ENCODE measurements around the gene ANO10. TPM values are rescaled to one million over a fixed set of nuclear protein-coding genes. Genes with fewer than 3 reads are reported as not detected.

ANO10 gene
- polyA plus RNA-seq, 1 donor from 2014 or later = 11.1 TPM

GRCh38 chr3:43587303-43587702 is 34.5 kb downstream of the ANO10 start:
- Histone ChIP-seq H3K4me3 (ENCODE audit: low read length) (no peak overlapping the region), H4K20me1 (ENCODE audit: insufficient read depth) (no peaks in the 10 kb centered on the region), H3K27me3 (ENCODE audit: insufficient read depth, low read depth, low read length) (no peaks in the 10 kb centered on the region), H3K9me2 (ENCODE audit: insufficient read depth, low read length) (no peaks in the 10 kb centered on the region), H3K79me2 (replicated peaks; ENCODE audit: insufficient read depth, low read length) (no peaks in the 10 kb centered on the region), H3K9ac (ENCODE audit: low read length) (no peak overlapping the region), H3F3A (ENCODE audit: insufficient read depth, low read length, poor library complexity, severe bottlenecking) (no peaks in the 10 kb centered on the region), H3K4me2 (ENCODE audit: low read length) (no peak overlapping the region), H3K27ac (ENCODE audit: low read length) (no peak overlapping the region), H2AFZ (ENCODE audit: low read depth, low read length) (no peak overlapping the region), H3K9me3 (ENCODE audit: low read length) (no peaks in the 10 kb centered on the region), H3K36me3 (ENCODE audit: insufficient read depth, low read length) (no peaks in the 10 kb centered on the region)
- no peak for TF ChIP-seq MXI1 (conservative IDR thresholded peaks at IDR 0.05; ENCODE audit: poor library complexity, severe bottlenecking)
- no peak for TF ChIP-seq REST (IDR thresholded peaks at IDR 0.05; ENCODE audit: borderline replicate concordance)
- TF ChIP-seq RAD21 (conservative IDR thresholded peaks at IDR 0.05) = no peak
- no peak for TF ChIP-seq CTCF (IDR thresholded peaks at IDR 0.05; ENCODE audit: poor library complexity, severe bottlenecking)
- TF ChIP-seq EZH2 (IDR thresholded peaks at IDR 0.05; ENCODE audit: borderline replicate concordance, insufficient read depth, low read length, poor library complexity, severe bottlenecking) = no peak
- TF ChIP-seq EP300 (conservative IDR thresholded peaks at IDR 0.05; ENCODE audit: poor library complexity, severe bottlenecking) = no peak
- TF ChIP-seq SMC3 (conservative IDR thresholded peaks at IDR 0.05; ENCODE audit: poor library complexity) = no peak
- no peak for TF ChIP-seq POLR2AphosphoS5 (IDR thresholded peaks at IDR 0.05)
- TF ChIP-seq TAF1 (IDR thresholded peaks at IDR 0.05; ENCODE audit: low read depth) = no peak

- Histone ChIP-seq H3K4me2 (ENCODE audit: low read length) (no peak overlapping the region), H2AFZ (ENCODE audit: low read depth, low read length) (no peak overlapping the region), H3F3A (ENCODE audit: insufficient read depth, low read length, poor library complexity, severe bottlenecking) (no peaks in the 10 kb centered on the region), H3K79me2 (replicated peaks; ENCODE audit: insufficient read depth, low read length) (no peaks in the 10 kb centered on the region), H3K27me3 (ENCODE audit: insufficient read depth, low read depth, low read length) (no peaks in the 10 kb centered on the region), H3K36me3 (ENCODE audit: insufficient read depth, low read length) (no peaks in the 10 kb centered on the region), H3K27ac (ENCODE audit: low read length) (no peak overlapping the region), H3K9me2 (ENCODE audit: insufficient read depth, low read length) (no peaks in the 10 kb centered on the region), H3K4me3 (ENCODE audit: low read length) (no peak overlapping the region), H3K9ac (ENCODE audit: low read length) (no peak overlapping the region), H4K20me1 (ENCODE audit: insufficient read depth) (no peaks in the 10 kb centered on the region), H3K9me3 (ENCODE audit: low read length) (no peaks in the 10 kb centered on the region)
- TF ChIP-seq RAD21 (conservative IDR thresholded peaks at IDR 0.05) (no peak), CTCF (IDR thresholded peaks at IDR 0.05; ENCODE audit: poor library complexity, severe bottlenecking) (no peak), TAF1 (IDR thresholded peaks at IDR 0.05; ENCODE audit: low read depth) (no peak), REST (IDR thresholded peaks at IDR 0.05; ENCODE audit: borderline replicate concordance) (no peak), SMC3 (conservative IDR thresholded peaks at IDR 0.05; ENCODE audit: poor library complexity) (no peak), EP300 (conservative IDR thresholded peaks at IDR 0.05; ENCODE audit: poor library complexity, severe bottlenecking) (no peak), POLR2AphosphoS5 (IDR thresholded peaks at IDR 0.05) (no peak), EZH2 (IDR thresholded peaks at IDR 0.05; ENCODE audit: borderline replicate concordance, insufficient read depth, low read length, poor library complexity, severe bottlenecking) (no peak), MXI1 (conservative IDR thresholded peaks at IDR 0.05; ENCODE audit: poor library complexity, severe bottlenecking) (no peak)
Observed at GRCh38 chr3:43584043-43584826, 37.6 kb downstream of the ANO10 start.

Data from neural cell (in vitro differentiated cells).